Activated CD4-positive, alpha-beta T cell treated with anti-CD3 and anti-CD28 coated beads, Interleukin-2, amount 50 U/mL, for 4 hours (primary cell): ENCODE data around the gene VARS2.
"Not testable (repeated sequence)": the region's sequence is repeated elsewhere in the genome, so short reads cannot be mapped to it uniquely, and the experiment has no call there.

Source experiments
- DNase-seq, 2 experiments: peaks; one replicate each; pipeline ENCODE4 v3.0.0-alpha.2; 2020

VARS2 gene

DNA sequence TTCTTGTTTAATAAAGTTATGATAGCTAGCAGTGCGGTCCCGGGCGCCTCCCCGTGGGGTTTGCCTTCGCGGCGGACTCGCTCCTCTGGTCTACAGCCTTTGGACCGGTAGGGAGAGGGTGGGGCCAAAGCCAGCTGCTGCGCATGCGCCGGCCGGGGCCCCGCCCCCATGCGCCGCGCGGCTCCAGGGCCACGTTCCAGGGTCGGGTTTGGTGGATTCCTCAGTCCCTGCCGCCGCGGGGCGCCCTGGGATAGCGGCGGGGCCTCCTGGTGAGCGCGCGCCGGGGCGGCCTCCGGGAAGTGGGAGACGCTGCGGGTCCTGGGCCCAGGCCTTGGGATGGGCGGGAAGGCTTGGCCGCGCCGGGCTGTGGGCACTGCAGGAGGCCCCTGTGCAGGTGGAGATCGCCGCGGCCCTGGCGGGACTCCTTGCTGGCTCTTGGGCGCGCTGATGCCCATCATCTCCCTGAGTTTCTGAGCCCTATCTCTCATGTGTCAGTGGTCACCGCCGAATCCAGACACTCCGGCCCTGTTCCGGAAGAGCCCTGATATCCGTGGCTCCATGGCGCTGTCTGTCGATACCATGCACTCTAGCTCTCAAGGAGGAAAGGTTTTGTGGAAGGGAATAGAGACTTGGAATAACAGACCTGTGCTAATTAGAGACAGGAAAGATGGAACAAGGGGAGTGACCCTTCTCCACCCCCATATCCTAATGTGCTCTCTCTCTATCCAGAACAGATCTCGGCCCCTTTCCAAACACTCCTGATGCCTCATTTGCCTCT lies at the start of gene VARS2:
Gene VARS2, plus strand, starts transcription at position 163 of the 778 bp plus-strand sequence. Its CDS starts 599 bp downstream, at position 762.
- peak; percentile 75 for DNase-seq

DNA sequence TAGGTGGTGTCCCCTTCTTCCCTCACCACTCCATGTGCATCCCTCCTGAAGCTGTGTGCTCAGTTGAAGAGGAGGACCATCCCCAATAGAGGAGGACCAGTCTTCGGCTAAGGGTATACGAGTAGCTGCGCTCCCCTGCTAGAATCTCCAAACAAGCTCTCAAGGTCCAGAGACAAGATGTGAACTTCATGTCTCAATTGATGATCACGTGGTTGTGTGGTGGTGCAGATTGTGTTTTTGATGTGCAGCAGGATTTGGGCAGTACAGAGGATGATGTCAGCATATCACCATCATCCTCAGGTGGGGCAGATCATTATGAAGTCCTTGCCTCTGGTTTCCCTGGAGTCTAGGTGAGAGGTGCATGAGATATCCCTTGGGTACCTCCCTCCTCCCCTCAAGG lies 49.7 kb upstream of the VARS2 start:
- DNase-seq: no peak

DNA sequence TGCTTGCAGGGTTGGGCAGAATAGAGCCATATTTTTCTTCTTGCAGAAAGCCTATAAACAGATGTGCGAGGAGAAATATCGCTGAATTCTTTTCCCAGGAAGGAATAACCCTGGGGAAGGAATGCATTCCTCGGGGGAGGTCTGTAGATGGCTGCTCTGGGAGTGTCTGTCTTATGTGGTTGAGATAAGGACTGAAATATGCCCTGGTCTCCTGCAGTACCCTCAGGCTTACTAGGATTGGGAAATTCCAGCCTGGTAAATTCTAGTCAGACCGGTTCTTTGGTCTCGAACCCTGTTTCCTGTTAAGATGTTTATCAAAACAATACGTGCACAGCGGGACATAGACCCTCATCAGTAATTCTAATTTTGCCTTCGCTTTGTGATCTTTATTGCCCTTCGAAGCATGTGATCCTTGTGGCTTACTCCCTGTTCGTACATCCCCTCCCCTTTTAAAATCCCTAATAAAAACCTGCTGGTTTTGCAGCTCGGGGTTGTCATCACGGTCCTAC lies 44.7 kb upstream of the VARS2 start:
- not testable (repeated sequence) for DNase-seq

DNA sequence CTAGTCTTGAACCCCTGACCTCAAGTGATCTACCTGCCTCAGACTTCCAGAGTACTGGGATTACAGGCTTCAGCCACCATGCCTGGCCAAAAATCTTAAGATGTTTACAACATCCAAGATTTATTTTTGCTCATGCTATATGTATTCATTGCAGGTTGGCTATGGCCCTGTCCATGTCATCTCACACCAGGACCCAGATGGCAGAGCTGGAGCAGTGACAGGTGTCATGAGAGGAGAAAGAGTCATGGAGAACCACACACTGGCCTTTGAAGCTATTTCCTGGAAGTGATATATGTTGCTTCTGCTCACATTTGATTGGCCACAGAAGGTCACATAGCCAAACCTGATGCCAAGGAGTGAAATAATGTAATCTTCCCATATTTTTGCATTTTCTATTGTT lies 43.5 kb upstream of the VARS2 start:
- no peak for DNase-seq

DNA sequence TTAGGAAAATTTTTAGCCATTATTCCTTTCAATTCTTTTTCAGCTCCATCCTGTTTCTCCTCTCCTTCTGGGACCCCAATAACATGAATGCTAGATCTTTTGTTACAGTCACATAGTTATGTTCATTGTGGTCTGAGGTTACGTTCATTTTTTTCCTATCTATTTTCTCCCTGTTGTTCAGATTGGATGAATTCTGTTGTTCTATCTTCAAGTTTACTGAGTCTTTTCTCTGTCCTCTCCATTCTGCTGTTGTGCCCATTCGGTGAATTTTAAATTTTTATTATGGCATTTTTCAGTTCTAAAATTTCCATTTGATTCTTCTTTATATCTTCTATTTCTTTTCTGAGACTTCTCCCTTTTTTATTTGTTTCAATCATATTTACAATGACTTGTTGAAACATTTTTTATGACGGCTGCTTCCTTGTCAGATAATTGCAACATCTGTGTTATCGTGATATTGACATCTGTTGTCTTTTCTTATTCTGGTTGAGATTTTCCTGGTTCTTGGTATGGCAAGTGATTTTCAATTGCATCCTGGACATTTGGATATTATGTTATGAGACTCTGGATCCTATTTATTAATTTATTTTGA lies 42.4 kb upstream of the VARS2 start:
- no peak for DNase-seq

DNA sequence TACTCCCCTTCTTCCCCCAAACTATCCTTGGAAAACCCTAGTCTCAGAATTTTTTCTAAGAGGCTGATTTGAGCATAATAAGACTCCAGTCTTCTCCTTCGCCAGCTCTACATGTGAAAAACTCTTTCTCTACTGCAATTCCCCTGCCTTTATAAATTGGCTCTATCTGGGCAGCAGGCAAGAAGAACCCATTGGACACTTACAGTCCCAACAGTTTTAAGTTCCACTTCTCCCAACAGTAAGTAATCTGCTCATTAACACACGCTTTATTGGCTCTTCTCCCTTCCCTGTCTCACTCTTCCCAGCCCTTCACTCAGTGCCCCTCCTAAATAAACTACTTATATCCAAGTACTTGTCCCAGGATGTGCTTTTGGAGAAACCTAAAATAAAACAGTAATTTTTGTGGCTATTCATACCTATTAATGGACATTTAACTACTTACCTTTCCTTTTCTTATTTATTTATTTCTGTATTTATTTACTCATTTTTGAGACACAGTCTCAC lies 40.8 kb upstream of the VARS2 start:
- no peak for DNase-seq

DNA sequence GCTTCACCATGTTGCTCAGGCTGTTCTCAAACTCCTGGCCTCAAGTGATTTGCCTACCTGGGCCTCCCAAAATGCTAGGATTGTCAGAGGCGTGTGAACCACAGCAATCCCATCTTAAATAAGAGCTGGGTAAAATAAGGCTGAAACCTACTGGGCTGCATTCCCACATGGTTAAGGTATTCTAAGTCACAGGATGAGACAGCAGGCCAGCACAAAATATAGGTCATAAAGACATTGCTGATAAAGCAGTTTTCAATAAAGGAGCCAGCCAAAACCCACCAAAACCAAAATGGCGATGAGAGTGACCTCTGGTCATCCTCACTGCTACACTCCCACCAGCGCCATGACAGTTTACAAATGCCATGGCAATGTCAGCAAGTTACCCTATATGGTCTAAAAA lies 40.2 kb upstream of the VARS2 start:
- DNase-seq: not testable (repeated sequence)

DNA sequence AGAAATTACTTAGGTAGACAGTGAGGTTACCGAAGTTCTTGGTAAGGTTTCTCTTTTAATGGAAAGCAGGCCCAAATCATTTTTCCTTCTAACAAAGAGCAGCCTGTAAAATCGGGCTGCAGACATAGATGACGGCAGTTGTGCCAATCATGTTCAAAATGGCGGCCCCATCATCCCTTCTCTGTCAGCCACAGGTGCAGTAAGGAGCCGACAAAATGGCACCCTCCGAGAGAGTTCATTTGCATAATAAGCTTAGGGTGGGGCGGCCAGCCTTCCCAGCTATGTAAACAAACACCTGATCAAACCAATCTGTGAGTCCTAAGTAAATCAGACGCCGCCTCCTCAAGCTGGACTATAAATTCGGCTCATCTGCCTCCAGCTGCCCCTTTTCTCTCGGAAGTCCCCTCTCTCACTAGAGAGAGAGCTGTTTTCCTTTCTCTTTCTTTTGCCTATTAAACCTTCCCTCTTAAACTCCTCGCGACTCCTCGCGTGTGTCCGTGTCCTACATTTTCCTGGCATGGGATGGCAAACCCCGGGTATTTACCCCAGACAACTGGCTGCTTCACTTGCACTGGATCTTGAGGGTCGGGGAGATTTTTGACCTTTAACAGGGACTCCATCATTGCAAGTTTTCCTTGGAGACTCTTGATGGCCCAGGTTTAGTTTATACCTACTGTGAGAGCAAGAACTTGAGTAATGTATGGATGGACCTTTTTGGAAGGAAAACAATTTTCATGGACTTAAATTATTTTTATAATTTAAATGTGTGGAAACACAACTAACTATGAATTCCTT lies 38.6 kb upstream of the VARS2 start:
- no peak for DNase-seq

DNA sequence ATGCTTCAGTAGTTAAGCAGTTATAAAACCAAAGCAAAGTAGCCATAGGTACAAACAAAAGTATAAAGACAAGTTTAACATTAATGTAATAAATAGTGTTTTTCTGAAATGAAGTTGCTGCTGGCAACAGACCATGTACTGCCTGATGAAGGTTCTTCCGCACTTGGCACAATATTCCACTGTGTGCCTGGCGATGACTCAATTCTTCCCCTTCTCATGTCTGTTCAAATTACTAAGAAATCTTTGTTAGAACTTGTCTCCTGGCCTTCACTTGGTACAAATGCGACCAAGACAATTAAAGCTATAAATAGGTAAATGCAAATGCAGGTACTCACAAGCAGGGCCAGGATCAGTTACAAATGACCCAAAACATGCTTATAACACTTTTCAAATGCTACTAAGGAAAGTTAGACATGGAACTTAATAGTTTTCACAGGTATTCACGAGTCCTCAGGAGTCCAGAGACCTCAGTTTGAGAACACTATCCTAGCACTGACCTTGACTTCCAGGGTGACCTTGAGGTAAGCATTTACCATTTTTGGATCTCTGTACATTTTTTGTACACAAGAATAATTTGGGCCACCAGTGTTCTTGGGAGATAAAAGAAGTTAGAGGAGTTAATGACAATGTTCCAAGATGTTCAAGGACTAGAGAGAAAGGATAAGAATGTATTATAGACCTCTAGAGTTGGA lies 37.9 kb upstream of the VARS2 start:
- DNase-seq: no peak

DNA sequence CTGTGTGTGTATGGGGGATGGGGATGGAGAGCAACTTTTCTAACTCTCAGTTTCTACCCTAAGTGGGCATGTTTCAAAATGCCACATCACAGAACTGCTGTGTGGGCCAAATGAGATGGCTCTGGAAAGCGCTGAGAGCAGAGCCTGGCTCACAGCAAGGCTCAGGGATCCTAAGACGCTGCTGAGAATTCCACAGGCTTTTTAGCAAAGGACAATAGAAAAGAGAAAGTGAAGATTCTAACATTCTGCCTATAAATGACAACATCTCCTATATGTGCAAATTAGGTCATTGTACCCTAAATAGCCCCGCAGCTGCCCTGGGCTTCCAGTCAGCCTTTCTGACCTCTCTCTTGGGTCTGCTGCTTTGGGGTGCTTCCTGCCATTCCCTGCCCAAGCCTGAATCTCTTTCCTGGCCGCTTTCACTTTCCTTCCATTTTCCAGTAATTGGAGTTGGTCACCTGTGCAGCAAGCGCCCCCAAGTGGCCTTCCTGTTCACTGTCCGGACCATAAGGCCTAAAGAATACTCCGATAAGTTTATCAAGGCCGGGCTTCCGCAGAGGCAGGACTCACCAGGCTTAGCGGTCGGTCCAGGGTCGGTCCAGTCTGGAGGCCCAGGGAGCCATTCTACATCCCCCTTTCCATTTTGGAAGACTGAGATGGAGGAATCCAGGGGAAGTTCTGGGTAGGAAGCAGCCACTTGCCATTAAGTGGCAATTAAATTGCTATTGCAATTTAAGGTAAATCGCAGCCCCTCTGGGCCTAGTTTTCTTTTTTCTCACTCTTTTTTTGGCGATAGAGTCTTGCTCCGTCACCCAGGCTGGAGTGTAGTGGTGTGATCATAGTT lies 36.4 kb upstream of the VARS2 start:
- peak; percentile 75 for DNase-seq

DNA sequence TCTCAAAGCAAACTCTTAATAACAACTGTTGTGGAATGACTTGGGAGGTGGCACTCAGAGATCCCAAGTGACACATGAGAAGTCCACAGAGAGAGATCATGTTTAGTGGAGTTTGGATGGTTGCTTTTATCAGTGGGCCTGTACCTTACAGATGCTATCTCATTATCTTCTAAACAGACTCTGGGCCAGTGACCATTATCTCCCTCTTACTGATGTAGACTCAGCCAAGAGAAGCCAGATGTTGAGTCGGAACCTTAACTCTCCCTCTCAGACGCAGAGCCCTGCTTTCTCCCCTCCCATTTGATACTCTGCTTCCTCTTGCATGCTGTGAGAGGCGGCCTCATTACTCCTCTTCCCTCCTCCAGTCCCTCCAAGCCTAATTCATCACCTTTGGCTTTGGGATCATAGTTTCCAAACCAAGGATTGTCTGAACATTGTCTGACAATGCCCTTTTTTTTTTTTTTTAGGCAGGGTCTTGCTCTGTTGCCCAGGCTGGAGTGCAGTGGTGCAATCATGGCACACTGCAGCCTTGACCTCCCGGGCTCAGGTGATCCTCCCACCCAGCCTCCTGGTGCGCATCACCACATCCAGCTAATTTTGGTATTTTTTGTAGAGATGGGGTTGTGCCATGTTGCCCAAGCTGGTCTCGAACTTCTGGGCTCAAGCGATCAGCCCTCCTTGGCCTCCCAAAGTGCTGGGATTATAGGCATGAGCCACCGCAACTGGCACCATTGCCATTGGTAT lies 34.2 kb upstream of the VARS2 start:
- no peak for DNase-seq

DNA sequence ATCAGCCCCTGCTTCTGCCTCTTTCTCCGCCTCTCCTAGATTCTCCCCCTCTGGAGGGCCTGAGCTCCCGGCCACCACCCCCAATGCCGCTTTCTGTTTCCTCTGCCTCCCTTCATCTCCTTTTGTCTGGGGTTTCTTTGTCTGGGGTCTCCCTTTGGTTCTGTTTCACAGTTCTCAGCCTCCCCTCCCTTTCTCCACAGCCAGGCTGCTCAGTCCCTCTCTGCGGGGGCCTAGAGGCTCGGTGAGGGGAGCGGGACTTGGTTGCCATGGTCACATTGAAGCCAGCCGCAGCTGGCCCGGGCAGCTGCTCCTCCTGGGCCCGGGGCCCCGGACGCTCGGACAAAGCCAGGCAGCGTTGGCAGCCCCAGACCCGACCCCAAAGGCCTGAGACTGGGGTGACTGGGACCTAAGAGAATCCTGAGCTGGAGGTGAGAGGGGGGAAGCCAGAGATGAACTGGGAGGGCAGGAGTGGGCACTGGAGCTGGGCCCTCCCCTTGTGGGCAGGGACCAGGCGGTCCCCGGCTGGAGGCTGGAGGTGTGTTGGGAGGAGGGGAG lies 33.3 kb upstream of the VARS2 start:
- DNase-seq: no peak

DNA sequence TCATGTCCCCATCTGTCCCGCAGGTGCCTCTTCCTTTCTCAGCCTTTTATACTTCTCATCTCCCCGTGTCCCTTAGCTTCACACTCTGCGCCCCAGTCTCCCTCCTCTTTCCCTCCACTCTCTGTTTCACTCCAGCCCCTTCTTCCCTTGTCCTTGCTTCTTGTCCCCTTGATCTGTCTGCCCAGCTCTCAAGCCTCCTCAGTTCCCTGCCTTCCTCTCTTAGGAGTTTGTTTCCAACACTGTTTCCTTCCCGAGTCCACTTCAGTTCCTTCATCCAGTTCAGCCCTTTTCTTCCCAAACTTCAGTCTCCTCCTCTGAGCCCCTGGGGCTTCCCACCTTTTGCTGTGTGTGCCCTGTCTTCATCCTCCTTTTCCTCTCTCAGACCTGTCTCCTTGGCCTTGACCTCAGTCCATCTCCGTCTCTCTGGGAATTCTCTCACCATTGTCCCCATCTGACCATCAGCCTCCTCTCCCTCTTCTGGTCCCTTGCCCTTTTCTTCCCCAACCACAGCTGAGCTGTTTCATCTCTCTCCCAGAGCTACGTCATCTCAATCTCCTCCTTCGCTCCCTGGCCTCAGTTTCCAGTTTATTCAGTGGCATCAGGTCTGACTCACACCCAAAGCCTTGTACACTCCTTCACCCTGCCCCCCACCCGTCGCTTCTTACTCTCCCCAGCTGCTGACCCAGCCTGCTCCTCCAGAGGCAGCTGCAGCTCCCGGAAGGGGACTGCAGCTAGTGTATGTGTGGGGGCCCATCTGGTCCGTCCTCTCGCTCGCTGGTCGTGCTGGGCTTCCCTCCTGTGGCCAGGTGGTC lies 32.4 kb upstream of the VARS2 start:
- DNase-seq: no peak

DNA sequence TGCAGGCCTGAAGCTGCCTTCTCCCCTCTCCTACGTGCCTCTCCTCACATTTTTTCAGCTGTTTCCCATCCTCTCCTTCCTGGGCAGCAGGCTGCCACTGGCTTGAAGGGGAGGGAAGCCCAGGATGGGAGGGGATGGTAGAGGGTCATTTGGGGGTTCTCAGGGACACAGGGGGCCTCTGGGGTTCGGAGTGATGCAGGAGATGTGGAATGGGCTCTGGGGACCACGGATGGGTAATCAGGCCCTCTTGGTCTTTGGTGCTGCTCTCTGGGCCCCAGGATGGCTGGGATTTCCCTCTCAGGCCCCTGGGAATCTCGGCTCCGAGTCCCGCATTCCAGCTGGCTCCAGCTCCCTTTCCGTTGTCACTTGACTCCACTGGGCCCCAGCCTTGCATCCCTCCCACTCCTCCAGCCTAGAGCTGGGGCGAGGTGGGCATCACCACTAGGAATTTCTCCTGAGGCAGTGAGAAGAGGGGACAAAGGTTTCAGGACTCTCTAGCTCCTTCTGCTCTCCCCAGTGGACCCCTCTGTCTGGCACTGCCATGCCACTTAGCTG lies 31.8 kb upstream of the VARS2 start:
- no peak for DNase-seq

DNA sequence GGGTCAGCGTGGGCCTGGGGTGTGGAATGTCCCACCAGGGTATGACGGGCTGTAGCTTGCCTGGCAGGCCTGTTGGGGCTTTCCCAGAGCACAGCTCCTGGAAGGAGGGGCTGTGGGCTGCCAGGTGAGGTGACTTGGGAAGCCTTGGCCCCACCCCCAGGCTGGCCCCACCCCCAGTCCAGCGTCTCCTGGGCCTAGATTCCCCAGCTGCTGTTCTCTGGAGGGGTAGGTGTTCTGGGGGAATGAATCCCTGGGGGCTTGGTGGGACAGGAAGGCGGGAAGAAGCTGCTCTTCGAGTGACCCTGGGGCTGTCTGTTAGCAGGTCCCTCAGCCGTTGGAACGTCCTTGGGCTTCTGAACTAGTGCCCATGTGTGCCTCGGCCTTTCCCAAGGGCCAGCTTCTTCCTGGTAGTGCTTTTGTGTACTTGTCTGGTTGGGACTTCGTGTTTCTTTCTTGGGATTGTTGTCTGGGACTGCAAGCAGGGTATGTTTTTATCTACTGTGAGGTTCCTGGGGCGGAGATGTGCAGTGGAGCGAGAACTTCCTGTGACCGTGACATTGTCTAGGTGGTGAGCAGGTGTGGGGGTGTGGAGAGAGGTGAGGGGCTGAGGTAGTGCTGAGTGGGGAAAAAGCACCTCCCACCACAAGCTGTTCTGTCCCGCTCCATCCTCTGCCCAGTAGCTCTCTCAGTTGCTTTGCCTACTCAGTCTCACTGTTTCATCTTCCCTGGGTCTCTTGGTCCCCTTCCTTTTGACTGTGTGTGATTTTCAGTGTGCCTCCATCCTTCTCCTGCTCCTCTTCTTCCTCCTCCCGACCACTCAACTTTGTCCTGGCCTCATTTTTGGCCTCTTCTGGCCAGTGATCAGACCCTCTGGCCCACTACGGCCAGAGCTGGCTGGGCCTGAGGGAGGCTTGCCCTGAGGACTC lies 31.0 kb upstream of the VARS2 start:
- no peak for DNase-seq

DNA sequence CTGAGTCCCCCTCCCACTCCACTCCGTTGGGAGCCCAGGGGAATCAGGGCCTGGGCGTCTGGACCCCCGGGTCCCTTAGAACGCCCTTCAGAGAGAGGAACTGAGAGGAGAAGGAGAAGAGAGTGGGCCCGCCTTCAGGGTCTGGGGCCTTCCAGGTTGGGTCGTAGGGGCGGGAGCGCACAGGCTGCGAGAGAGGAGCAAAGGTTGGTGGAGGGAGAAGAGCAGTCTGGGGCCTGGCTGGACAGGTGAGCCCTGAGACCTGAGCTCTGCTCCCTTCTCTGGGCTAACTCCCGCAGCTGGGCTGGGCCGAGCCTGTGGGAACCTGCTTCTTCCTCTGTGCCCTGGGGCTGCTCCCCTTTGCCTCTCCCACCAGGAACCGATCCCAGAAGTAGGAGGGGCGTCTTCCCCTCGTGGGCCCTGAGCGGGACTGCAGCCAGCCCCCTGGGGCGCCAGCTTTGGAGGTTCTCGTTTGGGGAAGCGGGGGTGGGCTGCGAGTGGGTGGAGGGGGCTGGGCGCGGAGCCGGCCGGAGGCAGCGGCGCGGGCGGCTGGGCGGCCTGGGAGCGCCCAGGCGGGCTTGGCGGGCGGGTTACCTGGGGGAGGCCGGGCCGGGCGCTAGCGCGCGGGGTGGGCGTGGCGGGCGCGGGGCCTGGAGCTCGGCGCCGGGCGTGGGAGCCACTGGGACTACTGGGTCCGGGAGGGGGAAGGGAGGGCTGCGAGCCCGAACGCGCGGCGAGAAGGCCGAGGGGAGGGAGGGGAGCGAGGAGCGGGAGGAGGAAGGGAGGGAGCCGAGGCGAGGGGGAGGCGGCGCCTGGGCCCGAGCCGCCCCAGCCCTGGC lies 30.1 kb upstream of the VARS2 start, which contains the start of gene DDR1:
Gene DDR1, plus strand, starts transcription at position 835 of the 836 bp plus-strand sequence. CDS start 4,211 bp downstream, outside the sequence.
- DNase-seq: peak; percentile 30 to 43
